K562 (cell line): ENCODE measurements around the gene LOXHD1. TPM values are rescaled to one million over a fixed set of nuclear protein-coding genes. Genes with fewer than 3 reads are reported as not detected.

Source experiments
- ATAC-seq: fragments of 200-7000 bp; cut with Tn5 transposase; 3 replicates; pipeline ENCODE4 v1.9.1; 2020; ENCODE audit warnings: moderate library complexity
- BruUV-seq: library from RNA; stranded (reverse); fragments of 400-500 nt; replicated peaks from 2 replicates; lab custom pipeline; 2021; lab: Mats Ljungman, UMichigan
- CTCF ChIA-PET: fragments of 300-600 bp; formaldehyde crosslinking; extraction: SDS; loops from one replicate; lab custom pipeline; 2021; ENCODE audit warnings: low intra/inter-chr PET ratio; lab: Yijun Ruan, JAX
- POLR2A ChIA-PET: fragments of 300-600, 350-650 bp; sonication (Branson Sonifier 250); formaldehyde crosslinking; extraction: SDS; loops from one replicate; lab custom pipeline; 2021; ENCODE audit warnings: antibody characterized with exemption, inconsistent platforms; lab: Yijun Ruan, JAX
- DNase-seq, 4 experiments: peaks; one replicate each; pipeline versions ENCODE4 v3.0.0 to v3.0.0-alpha.2; 2011 to 2018; ENCODE audit warnings: low spot score in 3 of 4, mixed read lengths in 3 of 4; ENCODE audit errors: extremely low read depth in 1 of 4
- FAIRE-seq: peaks from 2 replicates; lab custom pipeline; 2011; peaks lifted over from hg19 to GRCh38; lab: Jason Lieb, UNC
- H2AFZ ChIP-seq: 2 replicates; pipeline ENCODE4 v1.6.0; 2011; ENCODE audit warnings: low read depth, low read length, control low read depth, inconsistent platforms
- H3K27ac ChIP-seq: fragments of 200-600 bp; 3 replicates; pipeline ENCODE4 v1.8.0; 2011; ENCODE audit warnings: low read depth, mild to moderate bottlenecking, control low read depth, inconsistent platforms, low read length, moderate library complexity, mixed read lengths; ENCODE audit errors: extremely low read depth
- H3K27me3 ChIP-seq, 2 experiments: fragments of 300-600 bp in 1 of 2; 2 replicates in 1 of 2; 3 replicates in 1 of 2; pipeline versions ENCODE4 v1.6.0 to v1.8.0; 2011; ENCODE audit warnings: inconsistent platforms in 2 of 2, low read length in 2 of 2, mild to moderate bottlenecking in 1 of 2, mixed read lengths in 1 of 2, moderate library complexity in 1 of 2; ENCODE audit not compliant: control insufficient read depth in 2 of 2, insufficient read depth in 2 of 2
- H3K36me3 ChIP-seq: fragments of 300-600 bp; 3 replicates; pipeline ENCODE4 v1.8.0; 2011; ENCODE audit warnings: mild to moderate bottlenecking, low read length, inconsistent platforms; ENCODE audit not compliant: control insufficient read depth, insufficient read depth
- H3K4me1 ChIP-seq, 2 experiments: fragments of 200-600 bp in 1 of 2; replicated peaks in 1 of 2; 2 replicates in 1 of 2; 3 replicates in 1 of 2; pipeline versions ENCODE4 v1.5.1 to v1.8.0; 2011; ENCODE audit warnings: inconsistent platforms in 2 of 2, low read length in 2 of 2, mild to moderate bottlenecking in 1 of 2, mixed read lengths in 1 of 2, moderate library complexity in 1 of 2; ENCODE audit not compliant: control insufficient read depth in 2 of 2, insufficient read depth in 2 of 2
- H3K4me2 ChIP-seq: 2 replicates; pipeline ENCODE4 v1.6.1; 2011; ENCODE audit warnings: low read length, control low read depth, inconsistent platforms, mixed read lengths; ENCODE audit not compliant: insufficient read depth
- H3K4me3 ChIP-seq: fragments of 200-600 bp; sonication (generic), shearing (Covaris generic); 2 replicates; pipeline ENCODE4 v1.5.1; 2016; ENCODE audit warnings: control low read depth, inconsistent platforms
- H3K79me2 ChIP-seq: fragments of 200-600 bp; 3 replicates; pipeline ENCODE4 v1.8.0; 2011; ENCODE audit warnings: low read length, inconsistent platforms; ENCODE audit not compliant: control insufficient read depth, insufficient read depth
- H3K9ac ChIP-seq, 2 experiments: 2 replicates each; pipeline versions ENCODE4 v1.6.0 to v1.6.1; 2011; ENCODE audit warnings: low read depth in 2 of 2, low read length in 2 of 2, control low read depth in 1 of 2, inconsistent platforms in 1 of 2, mild to moderate bottlenecking in 1 of 2, mixed read lengths in 1 of 2; ENCODE audit not compliant: insufficient read depth in 1 of 2
- H3K9me1 ChIP-seq: one replicate; pipeline ENCODE4 v1.6.0; 2011; ENCODE audit warnings: inconsistent platforms, mild to moderate bottlenecking, low read length, moderate library complexity; ENCODE audit not compliant: control insufficient read depth, insufficient read depth
- H3K9me3 ChIP-seq: replicated peaks from 2 replicates; pipeline ENCODE4 v1.5.1; 2011; ENCODE audit warnings: low read depth, low read length, inconsistent platforms; ENCODE audit not compliant: control insufficient read depth, insufficient read depth
- H4K20me1 ChIP-seq: replicated peaks from 2 replicates; pipeline ENCODE4 v1.6.1; 2011; ENCODE audit warnings: low read length, inconsistent platforms, mixed read lengths; ENCODE audit not compliant: control insufficient read depth, insufficient read depth
- ARID2 ChIP-seq: fragments of 450-650 bp; IDR thresholded peaks from 2 replicates; pipeline ENCODE4 v1.6.1; 2017; ENCODE audit warnings: antibody characterized with exemption, mild to moderate bottlenecking
- FOS ChIP-seq: IDR thresholded peaks from 3 replicates; pipeline ENCODE4 v1.6.1; 2011; ENCODE audit not compliant: insufficient read length; ENCODE audit errors: extremely low read depth
- KLF10 ChIP-seq: fragments of 250-450 bp; sonication (Bioruptor Pico); IDR thresholded peaks from 2 replicates; pipeline ENCODE4 v1.6.1; 2021; ENCODE audit warnings: matching md5 sums
- MIER1 ChIP-seq: fragments of 450-650 bp; IDR thresholded peaks from 2 replicates; pipeline ENCODE4 v1.6.1; 2016; ENCODE audit warnings: antibody characterized with exemption, mild to moderate bottlenecking, low read depth
- NFRKB ChIP-seq: fragments of 450-650 bp; IDR thresholded peaks from 2 replicates; pipeline ENCODE4 v1.6.1; 2016; ENCODE audit warnings: low read depth
- PHF21A ChIP-seq: fragments of 450-650 bp; IDR thresholded peaks from 2 replicates; pipeline ENCODE4 v1.6.1; 2017; ENCODE audit warnings: low read depth, borderline replicate concordance
- TBP ChIP-seq: optimal IDR thresholded peaks from 2 replicates; pipeline ENCODE3; 2011; ENCODE audit warnings: low read depth, low read length, improper control_type of control experiment
- ZNF232 ChIP-seq: sonication (generic); formaldehyde crosslinking; IDR thresholded peaks from 2 replicates; pipeline ENCODE4 v1.8.0; 2022; ENCODE audit warnings: mild to moderate bottlenecking, missing genetic modification reagents
- ZNF57 ChIP-seq: fragments of 450-650 bp; formaldehyde crosslinking; IDR thresholded peaks from 2 replicates; pipeline ENCODE4 v1.4.0; 2020; ENCODE audit warnings: mild to moderate bottlenecking, moderate library complexity
- WGBS: fragments of 100-300 bp; shearing (Covaris generic); methylation state at CpG from one replicate; pipeline ENCODE4 v1.1.6; 2016; ENCODE audit warnings: low coverage, mixed read lengths; ENCODE audit not compliant: insufficient coverage; ENCODE audit errors: missing lambda C conversion rate; 5-methylcytosine and 5-hydroxymethylcytosine counted together
- in situ Hi-C: fragments of 300-500 bp; cut with MboI; formaldehyde crosslinking; loops from 4 replicates; pipeline ENCODE4 v1.15.0; 2018; ENCODE audit warnings: inconsistent platforms, mixed read lengths
- intact Hi-C: fragments of 100-400 bp; cut with micrococcal nuclease; formaldehyde crosslinking; loops from 2 replicates; pipeline ENCODE4 v1.14.2; 2022
- polyA plus RNA-seq, 8 experiments: library from polyadenylated mRNA; depleted of rRNA in 4 of 8; stranded (reverse) in 5 of 8; unstranded in 3 of 8; fragments of >200 nt; fragmentation: Nextera tagmentation in 2 of 8; fragmentation: Illumina TruSeq in 1 of 8; extraction: Ambion mirVana in 2 of 8; extraction: Trizol in 1 of 8; gene quantifications; 2 replicates each; pipeline versions ENCODE4 v1.2.1 to v1.2.3, GENCODE V29; 2011 to 2014; ENCODE audit warnings: inconsistent platforms in 1 of 8, missing spikeins in 1 of 8
- total RNA-seq, 7 experiments: library from RNA; depleted of rRNA in 6 of 7; stranded (reverse); fragments of >200 nt in 6 of 7; fragmentation: Illumina TruSeq in 2 of 7; extraction: Trizol in 2 of 7; gene quantifications; 2 replicates each; pipeline versions ENCODE4 v1.2.1 to v1.2.3, GENCODE V29; 2011 to 2021; ENCODE audit warnings: low replicate concordance in 1 of 7
- TF ChIP-seq, protein P1 (sequence below): fragments of 450-650 bp; IDR thresholded peaks from one replicate; pipeline ENCODE4 v1.6.1; 2018; ENCODE audit warnings: mild to moderate bottlenecking, moderate library complexity; ENCODE audit not compliant: partially characterized antibody
- TF ChIP-seq, protein P2 (sequence below): fragments of 450-650 bp; formaldehyde crosslinking; IDR thresholded peaks from 2 replicates; pipeline ENCODE4 v1.4.0; 2022; ENCODE audit warnings: mild to moderate bottlenecking, moderate library complexity
- TF ChIP-seq, protein P3 (sequence below): fragments of 450-650 bp; IDR thresholded peaks from 2 replicates; pipeline ENCODE4 v1.7.1; 2018; ENCODE audit warnings: mild to moderate bottlenecking, low read depth; ENCODE audit not compliant: partially characterized antibody
- TF ChIP-seq, protein P4 (sequence below): fragments of 250-450 bp; sonication (Bioruptor Pico); IDR thresholded peaks from 2 replicates; pipeline ENCODE4 v1.8.0; 2021; ENCODE audit warnings: moderate library complexity, mild to moderate bottlenecking, inconsistent platforms

The LOXHD1 gene
- total and polyA plus RNA-seq, 9 of the 15 experiments (the other 6 are each of a cell fraction or from before 2014, with no cell fraction given): not detected

DNA sequence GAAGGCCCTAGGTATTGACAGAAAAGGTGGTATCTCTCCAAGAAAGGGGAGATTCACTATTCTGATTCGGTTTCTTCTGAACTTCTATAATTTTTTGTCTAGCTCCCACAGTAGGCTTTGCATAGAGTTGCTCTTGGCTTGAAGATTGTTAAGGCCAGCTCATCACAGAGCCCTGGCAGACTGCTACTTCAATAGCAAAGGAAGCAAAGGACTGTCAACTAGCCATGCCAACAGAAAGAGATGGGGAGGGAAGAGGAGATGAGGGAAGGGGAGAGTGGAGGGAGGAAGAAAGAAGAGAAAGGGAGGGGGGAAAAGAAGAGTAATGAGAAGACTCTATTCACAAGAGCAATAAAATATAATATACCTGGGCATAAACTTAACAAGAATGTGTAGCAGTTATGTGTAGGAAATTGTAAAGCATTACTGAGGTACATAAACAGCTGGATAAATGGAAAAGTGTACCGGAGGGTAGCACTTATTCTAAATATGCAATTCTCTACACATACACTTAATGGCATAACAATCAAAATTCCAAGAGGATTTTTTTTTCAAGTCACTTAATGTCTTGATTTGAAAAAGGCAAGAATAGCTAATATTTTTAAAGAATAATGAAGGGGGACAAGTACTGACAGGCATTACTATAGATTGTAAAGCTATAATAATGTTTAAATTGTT is 102.5 kb downstream of the LOXHD1 start:
- no peak for FAIRE-seq
- H3K4me1 ChIP-seq: no peaks in the 10 kb centered on the region
- no peak overlapping the region for H3K4me2 ChIP-seq
- in situ Hi-C loops: no loop called here
- CTCF ChIA-PET: no interaction called here
- H3K9ac ChIP-seq: no peak overlapping the region
- H2AFZ ChIP-seq: no peak overlapping the region
- no peaks in the 10 kb centered on the region for H3K79me2 ChIP-seq
- H3K9me3 ChIP-seq: no peaks in the 10 kb centered on the region
- no peak overlapping the region for H3K4me3 ChIP-seq
- no peak for DNase-seq
- WGBS: 3% methylated on average over 2 of the region's 2 CpGs
- no TSS peak for BruUV-seq
- H4K20me1 ChIP-seq: no peaks in the 10 kb centered on the region
- no peak for ATAC-seq
- no peaks in the 10 kb centered on the region for H3K9me1 ChIP-seq
- H3K27me3 ChIP-seq: no peaks in the 10 kb centered on the region
- intact Hi-C loops: loop anchor here (1.0 to 10.0 kb wide), 2 partner anchors 70 to 104 kb away; no protein-coding TSS in a partner anchor
- H3K27ac ChIP-seq: no peak overlapping the region
- no peaks in the 10 kb centered on the region for H3K36me3 ChIP-seq
- TF ChIP-seq, protein P1, sequence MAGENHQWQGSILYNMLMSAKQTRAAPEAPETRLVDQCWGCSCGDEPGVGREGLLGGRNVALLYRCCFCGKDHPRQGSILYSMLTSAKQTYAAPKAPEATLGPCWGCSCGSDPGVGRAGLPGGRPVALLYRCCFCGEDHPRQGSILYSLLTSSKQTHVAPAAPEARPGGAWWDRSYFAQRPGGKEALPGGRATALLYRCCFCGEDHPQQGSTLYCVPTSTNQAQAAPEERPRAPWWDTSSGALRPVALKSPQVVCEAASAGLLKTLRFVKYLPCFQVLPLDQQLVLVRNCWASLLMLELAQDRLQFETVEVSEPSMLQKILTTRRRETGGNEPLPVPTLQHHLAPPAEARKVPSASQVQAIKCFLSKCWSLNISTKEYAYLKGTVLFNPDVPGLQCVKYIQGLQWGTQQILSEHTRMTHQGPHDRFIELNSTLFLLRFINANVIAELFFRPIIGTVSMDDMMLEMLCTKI: no peak
- TF ChIP-seq, protein P2, sequence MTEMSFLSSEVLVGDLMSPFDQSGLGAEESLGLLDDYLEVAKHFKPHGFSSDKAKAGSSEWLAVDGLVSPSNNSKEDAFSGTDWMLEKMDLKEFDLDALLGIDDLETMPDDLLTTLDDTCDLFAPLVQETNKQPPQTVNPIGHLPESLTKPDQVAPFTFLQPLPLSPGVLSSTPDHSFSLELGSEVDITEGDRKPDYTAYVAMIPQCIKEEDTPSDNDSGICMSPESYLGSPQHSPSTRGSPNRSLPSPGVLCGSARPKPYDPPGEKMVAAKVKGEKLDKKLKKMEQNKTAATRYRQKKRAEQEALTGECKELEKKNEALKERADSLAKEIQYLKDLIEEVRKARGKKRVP (CRISPR knock-in tag): no peak
- no peak for TF ChIP-seq PHF21A
- TF ChIP-seq, protein P3, sequence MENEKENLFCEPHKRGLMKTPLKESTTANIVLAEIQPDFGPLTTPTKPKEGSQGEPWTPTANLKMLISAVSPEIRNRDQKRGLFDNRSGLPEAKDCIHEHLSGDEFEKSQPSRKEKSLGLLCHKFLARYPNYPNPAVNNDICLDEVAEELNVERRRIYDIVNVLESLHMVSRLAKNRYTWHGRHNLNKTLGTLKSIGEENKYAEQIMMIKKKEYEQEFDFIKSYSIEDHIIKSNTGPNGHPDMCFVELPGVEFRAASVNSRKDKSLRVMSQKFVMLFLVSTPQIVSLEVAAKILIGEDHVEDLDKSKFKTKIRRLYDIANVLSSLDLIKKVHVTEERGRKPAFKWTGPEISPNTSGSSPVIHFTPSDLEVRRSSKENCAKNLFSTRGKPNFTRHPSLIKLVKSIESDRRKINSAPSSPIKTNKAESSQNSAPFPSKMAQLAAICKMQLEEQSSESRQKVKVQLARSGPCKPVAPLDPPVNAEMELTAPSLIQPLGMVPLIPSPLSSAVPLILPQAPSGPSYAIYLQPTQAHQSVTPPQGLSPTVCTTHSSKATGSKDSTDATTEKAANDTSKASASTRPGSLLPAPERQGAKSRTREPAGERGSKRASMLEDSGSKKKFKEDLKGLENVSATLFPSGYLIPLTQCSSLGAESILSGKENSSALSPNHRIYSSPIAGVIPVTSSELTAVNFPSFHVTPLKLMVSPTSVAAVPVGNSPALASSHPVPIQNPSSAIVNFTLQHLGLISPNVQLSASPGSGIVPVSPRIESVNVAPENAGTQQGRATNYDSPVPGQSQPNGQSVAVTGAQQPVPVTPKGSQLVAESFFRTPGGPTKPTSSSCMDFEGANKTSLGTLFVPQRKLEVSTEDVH: no peak
- TF ChIP-seq, protein P4, sequence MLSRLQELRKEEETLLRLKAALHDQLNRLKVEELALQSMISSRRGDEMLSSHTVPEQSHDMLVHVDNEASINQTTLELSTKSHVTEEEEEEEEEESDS: no peak
- no peak for TF ChIP-seq ZNF57
- no peak for TF ChIP-seq NFRKB
- no peak for TF ChIP-seq TBP
- TF ChIP-seq FOS: no peak
- TF ChIP-seq KLF10 (CRISPR knock-in tag): no peak
- no peak for TF ChIP-seq ARID2
- no peak for TF ChIP-seq MIER1
- TF ChIP-seq ZNF232 (CRISPR knock-in tag): no peak
- TF ChIP-seq, all 486 proteins: peak for 0
- POLR2A ChIA-PET: interaction anchor here (0.6 kb wide), 1 partner anchor 154 kb away, joined by 4 read pairs; no protein-coding TSS in a partner anchor
